IMR-90 (cell line): Measurements from ENCODE around the gene MEX3A.

ENCODE experiments used
- CEBPB ChIP-seq: IDR thresholded peaks from 2 replicates; pipeline ENCODE4 v1.6.1; 2012; ENCODE audit warnings: low read depth, low read length, improper control_type of control experiment
- CHD1 ChIP-seq: IDR thresholded peaks from 2 replicates; pipeline ENCODE4 v1.6.1; 2012; ENCODE audit warnings: low read depth, low read length, improper control_type of control experiment
- POLR2A ChIP-seq: IDR thresholded peaks from 2 replicates; pipeline ENCODE4 v1.6.1; 2012; ENCODE audit warnings: mild to moderate bottlenecking, low read depth, low read length
- RAD21 ChIP-seq: IDR thresholded peaks from 2 replicates; pipeline ENCODE4 v1.6.1; 2012; ENCODE audit warnings: low read length, improper control_type of control experiment
- RFX5 ChIP-seq: IDR thresholded peaks from 2 replicates; pipeline ENCODE4 v1.8.0; 2012; ENCODE audit warnings: low read depth, mild to moderate bottlenecking, low read length, moderate library complexity
- TF ChIP-seq, protein P1 (sequence below): conservative IDR thresholded peaks from 2 replicates; pipeline ENCODE4 v1.5.1; 2012; ENCODE audit warnings: mild to moderate bottlenecking, low read depth, low read length, improper control_type of control experiment

DNA sequence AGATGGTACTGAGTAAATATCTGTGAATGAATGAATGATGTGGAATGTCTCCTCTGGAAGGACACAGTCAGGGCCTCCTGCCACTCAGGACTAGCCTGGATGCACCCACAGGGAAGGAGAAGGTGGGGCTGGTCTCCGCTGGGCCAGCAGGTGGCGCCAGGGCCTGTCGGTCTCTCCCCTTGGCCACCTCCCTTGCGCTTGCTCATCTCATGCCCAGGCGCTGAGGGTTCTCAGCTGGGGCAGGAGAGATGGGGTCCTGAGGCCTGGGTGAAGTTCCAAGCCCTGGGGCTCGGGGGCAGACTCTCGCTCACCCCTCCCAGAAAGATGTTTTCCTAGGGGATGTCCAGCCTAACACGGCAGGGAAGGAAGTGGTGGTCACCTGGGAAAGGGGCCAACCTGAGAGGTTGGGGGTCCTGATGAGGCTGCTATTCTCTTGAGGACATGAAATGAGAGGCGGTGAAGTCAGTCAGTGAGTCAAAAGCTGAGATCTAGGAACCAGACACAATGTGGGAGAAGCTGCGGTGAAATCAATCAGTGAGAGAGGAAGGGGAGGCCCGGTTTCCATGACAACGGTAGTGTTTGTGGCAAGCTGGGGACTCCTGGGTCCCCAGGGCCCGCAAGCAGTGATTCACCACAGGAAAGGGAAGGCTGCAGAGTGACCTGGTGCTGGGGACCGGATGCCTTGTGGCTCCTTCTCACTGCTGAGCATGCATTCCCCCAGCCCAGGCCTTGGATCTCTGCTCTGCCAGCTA is 14.6 kb upstream of the MEX3A start:
- TF ChIP-seq, protein P1, sequence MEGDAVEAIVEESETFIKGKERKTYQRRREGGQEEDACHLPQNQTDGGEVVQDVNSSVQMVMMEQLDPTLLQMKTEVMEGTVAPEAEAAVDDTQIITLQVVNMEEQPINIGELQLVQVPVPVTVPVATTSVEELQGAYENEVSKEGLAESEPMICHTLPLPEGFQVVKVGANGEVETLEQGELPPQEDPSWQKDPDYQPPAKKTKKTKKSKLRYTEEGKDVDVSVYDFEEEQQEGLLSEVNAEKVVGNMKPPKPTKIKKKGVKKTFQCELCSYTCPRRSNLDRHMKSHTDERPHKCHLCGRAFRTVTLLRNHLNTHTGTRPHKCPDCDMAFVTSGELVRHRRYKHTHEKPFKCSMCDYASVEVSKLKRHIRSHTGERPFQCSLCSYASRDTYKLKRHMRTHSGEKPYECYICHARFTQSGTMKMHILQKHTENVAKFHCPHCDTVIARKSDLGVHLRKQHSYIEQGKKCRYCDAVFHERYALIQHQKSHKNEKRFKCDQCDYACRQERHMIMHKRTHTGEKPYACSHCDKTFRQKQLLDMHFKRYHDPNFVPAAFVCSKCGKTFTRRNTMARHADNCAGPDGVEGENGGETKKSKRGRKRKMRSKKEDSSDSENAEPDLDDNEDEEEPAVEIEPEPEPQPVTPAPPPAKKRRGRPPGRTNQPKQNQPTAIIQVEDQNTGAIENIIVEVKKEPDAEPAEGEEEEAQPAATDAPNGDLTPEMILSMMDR: peak; percentile 98
- TF ChIP-seq RAD21 (peak; percentile 97), RFX5 (no peak), CHD1 (0 out of 2 replicates have a peak, but pooled peaks have one; percentile 63), POLR2A (peak; percentile 43; the same call in 1 of the 2 replicates), CEBPB (no peak)
